ENCODE measurements around the gene OR2T29.
"Not testable (repeated sequence)": the region's sequence is repeated elsewhere in the genome, so short reads cannot be mapped to it uniquely, and the experiment has no call there.

The OR2T29 gene

GRCh38 chr1:248507773-248508172 lies 54.8 kb downstream of the OR2T29 start, which contains the start of gene OR2G6:
TSS of gene OR2G6 (plus strand) at chr1:248508073. CDS start at chr1:248521647, 13,574 bp downstream.
- DNase-seq, result not testable (repeated sequence)
